Superior temporal gyrus (tissue), 1 donor: Measurements from ENCODE around the gene EEFSEC.

Experiments used
- DNase-seq: peaks from one replicate; pipeline ENCODE4 v3.0.0-alpha.2; 2016; ENCODE audit errors: extremely low spot score

The EEFSEC gene

DNA sequence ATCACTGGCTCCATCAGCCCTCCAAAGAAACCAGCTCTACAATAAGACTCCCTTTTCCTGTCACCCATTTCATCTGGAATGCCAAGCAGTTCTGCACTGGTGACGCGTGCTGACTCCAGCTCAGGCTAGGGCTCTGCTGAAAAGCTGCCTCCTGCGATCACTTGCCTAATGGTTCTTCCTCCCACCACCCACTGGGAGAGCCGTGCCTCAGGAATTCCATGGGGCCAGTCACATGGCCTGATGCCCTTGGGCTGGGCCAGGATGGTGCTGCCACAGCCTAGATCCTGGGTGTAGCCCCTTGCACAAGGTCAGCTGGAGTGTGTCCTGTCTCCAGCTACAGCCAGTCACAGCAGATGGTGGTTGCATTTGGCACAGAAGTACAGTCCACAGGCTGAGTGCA lies 214.5 kb downstream of the EEFSEC start:
- no peak for DNase-seq

DNA sequence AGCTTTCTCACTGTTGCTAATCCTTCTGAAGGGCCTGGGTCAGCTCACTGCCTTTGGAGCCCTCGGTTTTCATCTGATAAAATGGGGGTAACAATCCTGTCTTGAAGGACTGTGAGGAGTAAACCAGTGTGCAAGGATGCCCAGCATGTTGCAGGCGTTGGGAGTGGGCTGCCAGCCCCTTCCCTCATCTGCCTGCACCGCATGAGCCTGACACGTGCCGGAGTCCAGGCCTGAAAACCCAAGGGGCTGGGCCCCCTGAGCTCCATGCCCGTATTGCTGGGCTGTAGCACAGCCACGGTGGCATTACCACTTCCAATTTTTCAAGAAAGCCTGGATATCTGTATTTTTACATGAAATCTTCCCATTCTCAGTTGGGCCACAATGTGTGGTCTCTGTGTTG lies 215.3 kb downstream of the EEFSEC start:
- no peak for DNase-seq

DNA sequence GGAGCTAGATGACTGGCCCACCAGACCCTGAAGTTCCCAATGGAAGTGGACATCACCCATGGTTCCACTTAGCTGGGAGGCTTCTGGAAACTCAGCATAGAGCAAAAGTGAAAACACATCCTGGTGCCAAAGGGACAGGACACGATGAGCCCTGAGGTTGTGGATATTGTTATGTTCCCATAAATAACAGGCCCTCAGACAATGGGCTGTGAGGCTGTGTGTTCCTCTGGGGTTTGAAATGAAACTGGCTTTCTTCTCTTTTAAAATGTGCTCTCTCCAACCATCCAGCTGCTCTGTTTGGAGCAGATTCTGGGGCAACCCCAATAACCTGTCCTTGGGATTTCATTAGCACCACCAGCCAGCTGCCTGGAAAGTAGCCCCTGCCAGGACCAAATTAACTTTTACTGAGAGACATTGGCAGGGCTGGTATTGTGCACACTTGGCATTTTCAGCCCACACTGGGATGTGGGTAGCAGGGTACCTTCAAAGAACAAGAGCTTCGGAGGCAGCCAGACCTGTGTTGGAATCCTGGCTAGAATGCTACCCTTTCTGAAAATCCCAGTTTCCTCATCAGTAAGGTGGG lies 215.9 kb downstream of the EEFSEC start:
- no peak for DNase-seq

DNA sequence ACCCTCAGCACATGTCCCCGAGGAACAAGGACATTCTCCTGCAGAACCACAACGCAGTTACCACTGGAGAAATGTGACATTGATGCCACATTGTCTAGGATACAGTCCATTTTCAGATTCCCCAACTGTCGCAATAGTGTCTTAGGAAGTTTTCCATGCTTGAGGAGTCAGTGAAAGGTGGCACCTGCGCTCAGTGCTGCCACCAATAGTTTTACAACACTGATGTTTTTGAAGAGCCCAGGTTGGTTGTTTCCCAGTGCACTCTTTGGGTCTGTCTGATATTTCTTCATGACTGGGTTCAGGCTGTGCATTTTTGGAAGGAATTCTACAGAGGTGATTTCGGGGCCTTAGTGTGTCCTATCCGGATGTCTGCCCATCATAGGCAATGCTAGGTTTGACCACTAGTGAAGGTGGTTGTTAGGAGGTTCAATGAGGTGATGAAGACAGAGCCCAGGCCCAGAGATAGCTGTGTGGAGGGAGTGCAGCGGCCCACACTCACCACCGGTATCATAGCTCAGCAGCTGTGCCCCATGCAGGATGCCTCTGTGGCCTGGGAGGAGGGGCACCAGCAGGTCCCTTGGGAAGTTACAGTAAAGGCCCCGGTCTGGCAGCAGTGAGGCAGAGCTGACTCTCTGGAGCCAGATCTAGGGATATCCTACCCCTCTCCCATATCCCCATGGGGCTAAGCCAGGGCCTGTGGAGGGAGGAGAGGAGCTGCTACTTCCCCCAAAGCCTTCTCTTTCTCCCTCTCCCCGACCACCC lies 216.8 kb downstream of the EEFSEC start:
- DNase-seq = no peak

DNA sequence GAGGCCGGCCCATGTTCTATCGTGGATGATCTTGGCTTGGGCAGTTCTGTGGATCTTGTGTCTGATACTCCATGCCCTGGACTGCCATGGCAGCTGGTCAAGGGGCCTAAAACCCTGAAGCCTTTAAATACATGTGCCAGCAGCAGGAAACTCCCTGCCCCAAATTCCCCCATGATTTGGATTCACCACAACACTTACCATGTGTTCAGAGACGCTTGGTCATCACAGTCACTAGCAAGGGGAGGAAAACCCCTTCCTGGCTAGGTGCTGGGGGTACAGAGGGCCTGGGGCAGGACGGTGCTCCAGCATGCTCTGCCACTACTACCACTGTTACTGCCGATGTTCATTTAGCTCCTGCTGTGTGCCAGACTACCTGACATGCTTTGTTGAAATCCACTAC lies 219.0 kb downstream of the EEFSEC start:
- no peak for DNase-seq

DNA sequence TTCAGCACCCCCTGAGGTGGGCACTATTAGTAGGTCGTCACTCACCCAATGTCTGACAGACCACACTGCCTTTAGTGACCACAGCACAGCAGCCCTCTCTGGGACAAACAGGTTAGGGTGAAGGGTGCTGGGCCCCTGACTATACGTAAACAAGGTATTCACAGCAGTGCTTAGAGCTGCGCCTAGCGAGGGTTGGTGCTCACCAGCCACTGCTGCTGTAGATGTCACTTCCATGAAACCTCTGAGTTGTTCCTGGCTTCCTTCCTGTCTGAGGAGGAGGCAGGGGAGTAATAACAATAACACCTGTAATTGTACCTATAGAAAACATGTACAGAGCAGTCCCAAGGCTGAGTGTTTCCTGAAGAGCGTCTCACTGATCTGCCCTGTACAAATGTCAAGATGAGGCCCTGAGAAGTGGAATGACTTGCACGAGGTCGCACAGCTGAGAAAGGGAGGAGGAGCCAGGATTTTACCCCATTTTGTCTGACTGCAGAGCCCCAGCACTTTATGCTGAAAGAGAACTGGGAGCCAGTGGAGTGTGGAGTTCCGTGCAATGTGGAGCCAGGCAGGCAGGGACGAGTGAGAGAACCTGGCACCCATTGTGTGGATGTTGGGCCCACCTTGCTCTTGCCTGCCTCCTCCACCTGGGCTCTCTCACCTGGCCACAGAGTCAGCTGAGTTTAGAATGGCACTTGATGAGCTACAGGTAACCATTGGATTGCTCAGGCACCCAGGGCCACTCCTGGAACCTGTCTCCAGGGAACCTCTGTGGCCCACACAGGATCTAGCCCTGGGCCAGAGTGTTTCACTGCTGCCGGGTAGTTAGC lies 219.6 kb downstream of the EEFSEC start:
- DNase-seq = no peak

DNA sequence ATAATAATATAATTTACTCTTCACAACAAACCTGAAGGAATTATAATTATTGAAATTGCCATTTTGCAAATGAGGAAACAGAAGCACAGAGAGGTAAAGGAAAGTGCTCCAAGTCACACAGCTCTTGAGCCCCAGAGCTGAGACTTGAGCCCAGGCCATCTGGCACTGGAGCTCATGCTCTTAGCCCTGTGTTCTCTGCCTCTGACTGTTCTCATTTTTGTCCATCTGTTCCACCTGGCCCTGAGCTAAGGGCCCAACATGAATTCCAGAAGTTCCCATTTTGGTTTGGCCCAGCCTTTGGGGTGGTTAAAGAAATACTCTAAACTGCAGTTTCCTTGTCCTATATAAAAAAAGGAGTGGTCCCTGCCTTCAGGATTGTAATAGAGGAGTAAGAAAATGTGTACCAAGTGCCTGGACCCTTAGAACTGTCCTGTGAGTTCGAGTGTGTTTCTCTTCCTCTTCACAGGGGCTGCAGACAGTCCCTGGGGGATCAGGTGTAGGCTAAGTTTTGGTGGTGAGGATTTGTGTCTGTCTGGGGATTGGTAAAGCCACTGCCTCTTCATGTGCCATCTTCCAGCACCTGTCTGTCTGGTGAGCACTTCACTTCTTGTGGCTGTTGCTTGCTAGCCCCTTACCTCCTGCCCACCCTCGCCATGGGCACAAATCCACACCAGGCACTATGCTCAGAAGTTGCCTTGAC lies 221.6 kb downstream of the EEFSEC start:
- no peak for DNase-seq

DNA sequence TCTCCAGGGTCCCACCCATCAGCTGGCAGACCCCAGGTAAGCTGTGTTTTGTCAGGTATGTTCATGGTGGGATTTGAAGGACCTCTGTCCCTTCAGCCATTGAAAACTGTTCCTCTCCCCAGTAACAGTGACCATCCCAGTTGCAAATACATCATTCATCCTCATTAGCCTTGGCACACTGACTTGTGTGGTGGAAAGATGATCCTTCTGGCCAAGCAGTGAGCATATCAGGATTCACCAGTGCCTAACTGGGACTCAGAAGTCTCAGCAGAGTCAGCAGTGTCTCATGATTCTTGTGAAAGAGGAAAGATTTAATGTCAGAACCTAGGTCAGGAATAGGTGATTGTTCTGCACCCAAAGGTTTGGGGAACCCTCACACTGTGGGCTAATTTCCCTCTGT lies 223.2 kb downstream of the EEFSEC start:
- no peak for DNase-seq

DNA sequence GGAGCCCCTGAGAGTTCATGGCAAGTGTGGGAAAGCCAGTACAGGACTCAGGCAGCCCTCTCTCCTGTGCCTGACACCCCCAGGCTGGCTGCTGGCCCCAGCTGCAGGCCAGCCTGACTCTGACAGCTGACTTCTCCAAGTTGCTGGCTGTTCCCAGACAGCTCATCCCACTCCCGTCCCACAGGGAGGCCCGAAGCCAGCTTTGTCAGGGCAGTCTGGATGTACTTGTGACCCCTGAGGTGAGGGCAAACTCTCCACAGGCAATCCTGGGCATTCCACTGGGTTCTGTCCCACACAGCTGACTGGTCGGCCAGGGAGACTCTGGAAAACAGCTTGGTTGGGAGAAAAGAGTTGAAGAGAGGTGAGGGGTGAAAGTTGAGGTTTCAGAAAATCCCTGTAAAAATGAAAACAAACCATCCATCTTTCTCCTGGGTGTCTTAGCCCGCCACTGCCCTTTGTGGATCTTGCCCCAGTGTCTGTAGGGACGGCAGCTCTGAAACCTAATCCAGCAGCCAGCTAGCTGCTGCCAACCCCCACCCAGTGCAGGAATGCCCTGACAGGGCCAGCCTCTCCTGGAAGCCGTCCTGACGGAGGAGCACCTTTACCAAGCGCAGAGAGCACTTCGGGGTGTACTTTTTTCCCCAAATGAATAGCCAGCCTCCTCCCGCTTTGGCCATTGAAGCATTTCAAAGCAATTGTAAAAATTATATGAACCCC lies 225.5 kb downstream of the EEFSEC start:
- no peak for DNase-seq

DNA sequence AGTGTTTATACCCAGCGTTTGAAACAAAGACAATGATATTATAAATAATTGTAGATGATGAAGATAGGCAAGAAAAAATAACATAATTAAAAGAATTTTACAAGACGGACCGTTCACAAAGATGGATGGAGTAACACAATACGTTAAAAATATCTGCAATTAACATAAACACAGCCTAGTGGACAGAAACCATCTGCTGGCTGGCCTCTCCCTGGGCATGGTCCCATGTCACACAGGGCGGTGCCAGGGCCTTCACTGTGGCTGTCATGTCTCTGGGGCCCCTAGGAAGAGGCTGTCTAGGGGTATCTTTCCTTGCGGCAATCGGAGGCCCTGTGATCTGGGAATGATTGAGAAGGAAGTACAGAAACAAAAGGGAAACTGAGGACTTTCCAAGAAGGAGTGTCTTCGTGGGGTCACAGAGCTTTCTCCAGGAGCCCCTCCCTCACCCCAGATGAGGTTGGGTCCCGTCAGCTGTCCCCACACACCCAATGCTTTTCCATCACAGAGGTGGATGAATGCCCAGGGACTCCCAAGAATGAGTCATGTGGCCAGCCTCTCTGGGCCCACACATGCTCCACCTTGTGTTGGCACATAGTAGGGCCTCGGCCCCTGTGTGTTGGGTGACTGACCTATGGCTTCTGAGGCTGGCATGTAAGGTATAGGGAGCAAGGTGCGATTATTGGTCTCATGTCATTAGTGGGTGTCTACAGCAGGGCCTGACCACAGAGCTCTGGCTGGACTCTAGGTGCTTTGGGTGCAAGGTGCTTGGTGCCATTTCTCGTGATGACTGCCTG lies 226.3 kb downstream of the EEFSEC start:
- DNase-seq = no peak

DNA sequence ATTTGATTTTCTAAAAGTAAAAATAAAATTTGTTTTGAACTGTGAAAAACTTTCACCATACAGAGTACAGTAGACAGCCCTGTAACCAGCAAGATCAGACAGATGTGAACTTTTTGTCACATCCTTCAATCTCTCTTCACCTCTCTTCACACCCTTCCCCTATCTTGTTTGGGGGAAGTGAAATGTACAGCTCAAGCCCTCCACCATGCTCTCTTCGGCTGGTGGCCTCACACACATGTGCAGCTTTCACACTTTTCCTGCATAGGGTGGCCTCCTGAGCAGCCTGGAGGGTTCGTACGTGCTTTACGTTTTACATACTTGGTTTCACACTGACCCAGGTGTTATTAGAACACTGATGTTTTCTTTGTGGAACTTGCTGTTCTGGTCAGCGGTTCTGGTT lies 227.0 kb downstream of the EEFSEC start:
- DNase-seq = no peak

DNA sequence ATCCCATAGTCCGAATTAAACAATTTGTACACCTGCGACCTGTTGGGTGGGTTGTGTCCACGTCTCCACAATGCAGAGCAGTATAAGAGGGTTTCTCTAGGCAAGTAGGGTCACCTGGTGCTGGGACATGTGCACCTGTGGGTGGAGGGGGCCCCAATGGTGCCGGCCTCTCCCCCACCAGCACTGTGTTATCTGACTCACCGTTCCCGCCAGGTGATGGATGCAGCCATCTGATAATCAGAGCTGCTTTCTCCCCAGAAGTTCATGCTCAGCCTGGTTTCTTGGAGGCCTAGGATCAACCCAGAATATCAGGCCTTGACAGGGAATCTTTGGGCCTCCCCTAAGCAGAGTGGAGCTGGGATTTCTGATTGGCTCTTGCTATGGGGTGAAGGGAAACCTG lies 227.4 kb downstream of the EEFSEC start:
- no peak for DNase-seq

DNA sequence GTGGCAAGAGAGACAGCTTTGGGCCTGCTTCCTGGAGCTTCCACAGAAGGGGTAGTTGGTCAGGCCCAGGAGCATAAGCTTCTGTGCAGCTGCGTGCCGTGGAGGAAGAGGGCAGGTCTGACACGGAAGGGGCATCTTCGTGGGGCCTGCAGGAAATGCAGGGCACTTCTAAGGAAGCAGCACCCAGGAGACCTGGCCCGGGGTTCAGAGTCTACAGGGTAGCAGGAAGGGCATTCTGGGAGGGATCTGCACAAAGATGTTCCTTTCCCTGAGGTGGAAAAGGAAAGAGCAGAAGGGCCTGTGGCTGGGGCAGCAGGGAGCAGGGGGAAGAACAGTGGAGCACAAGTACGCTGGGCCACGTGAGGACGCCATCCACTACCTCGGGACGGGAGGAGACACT lies 228.3 kb downstream of the EEFSEC start:
- no peak for DNase-seq

DNA sequence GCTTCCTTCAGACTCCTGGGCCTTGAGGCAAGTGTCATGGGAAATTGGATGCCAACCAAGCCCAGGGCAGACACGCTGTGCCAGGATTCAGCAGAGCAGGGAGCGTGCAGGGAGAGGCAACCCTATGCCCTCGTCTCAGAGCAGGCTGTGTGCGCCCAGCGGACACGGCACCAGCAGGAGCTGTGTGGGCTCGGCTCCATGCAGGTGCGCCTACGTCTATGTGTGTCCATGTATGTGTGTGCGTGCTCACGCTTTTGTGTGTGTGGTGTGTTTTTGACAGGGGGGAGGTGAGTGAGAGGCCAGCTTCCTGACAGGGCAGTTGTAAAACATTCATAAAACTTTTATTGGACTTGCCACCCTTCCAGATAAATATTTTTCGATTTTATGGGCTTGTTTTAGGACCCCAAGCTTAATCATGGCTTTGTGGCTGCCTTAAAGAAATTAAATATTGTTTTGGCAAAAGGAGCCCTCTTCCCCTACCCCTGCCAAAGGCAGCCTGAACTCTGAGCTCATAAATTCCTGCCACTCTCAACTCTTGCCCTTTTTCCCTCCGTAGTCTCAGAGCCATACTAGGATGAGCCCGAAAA lies 229.0 kb downstream of the EEFSEC start:
- DNase-seq = no peak

DNA sequence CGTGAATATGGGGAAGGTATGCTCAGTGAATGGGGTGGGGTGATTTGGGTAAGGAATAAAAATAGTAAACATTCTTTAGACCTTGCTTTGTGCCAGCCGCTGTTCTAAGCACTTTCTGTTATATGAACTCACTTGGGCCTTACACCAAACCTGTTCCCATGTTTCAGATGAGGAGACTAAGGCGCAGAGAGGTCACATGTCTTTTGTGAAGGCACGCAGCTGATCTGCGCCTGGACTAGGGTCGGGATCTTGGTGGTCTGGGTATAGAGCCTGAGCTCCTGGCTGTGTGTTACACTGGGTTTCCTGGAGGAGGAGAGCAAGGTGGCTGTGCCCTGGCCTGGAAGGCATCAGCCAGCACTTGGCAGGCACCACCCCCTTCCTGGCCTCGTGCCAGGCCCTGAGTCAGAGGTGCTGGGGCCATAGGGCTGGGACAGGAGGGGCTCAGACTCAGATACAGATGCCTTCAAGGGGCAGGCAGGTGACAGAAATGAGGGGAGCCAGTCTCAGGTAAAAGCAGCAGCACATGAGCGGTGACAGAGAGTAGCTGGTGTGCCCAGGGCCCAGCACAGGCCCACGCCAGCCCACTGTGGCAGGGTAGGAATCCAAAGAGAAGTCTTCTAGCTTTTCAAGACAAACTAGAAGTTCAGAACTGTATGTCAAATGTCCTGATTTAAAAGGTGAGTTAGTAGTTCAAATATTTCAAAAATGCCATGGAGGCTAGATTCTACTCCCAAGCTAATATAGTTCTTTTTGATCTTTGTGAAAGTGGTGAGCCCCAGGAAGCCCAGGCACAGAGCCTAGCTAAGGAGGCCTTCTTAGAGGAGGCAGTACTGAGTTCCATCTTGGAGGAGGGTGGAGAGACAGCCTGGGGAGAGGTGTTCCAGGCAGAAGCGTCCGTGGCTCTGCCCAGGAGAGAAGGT lies 230.3 kb downstream of the EEFSEC start:
- DNase-seq = no peak

DNA sequence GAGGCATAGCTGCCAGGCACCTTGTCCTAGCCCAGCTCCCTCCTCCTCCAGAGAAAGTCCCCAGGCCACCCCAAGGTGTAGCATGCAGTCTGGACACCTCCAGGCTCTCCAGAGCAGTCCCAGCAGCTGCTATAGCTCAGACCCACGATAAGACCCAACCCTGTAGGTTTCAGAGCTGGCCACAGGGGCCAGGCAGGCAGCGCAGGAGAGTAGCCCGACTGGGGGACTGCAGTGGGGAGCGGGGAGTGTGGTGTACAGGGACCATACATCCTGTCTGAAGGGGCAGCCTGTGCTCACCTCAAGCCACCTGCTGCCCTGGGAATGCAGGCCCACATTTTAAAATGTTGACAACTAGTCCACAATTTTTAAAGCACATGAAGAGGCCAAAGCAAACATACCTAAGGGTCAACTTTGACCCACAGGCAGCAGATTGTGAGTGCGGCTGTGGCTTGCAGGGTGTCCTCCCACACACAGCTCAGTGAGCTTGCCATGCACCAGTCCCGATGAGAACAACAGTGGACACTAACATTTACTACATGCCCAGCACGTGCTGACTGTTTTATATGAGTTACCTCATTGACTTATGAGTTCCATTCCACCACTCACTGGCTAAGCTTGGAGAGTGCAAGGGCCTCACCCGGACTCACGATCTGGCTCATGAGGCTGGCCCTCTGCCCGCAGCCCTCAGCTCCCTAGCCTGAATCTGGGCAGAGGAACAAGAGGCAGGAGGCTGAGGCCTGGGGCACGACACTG lies 232.0 kb downstream of the EEFSEC start:
- DNase-seq = no peak

DNA sequence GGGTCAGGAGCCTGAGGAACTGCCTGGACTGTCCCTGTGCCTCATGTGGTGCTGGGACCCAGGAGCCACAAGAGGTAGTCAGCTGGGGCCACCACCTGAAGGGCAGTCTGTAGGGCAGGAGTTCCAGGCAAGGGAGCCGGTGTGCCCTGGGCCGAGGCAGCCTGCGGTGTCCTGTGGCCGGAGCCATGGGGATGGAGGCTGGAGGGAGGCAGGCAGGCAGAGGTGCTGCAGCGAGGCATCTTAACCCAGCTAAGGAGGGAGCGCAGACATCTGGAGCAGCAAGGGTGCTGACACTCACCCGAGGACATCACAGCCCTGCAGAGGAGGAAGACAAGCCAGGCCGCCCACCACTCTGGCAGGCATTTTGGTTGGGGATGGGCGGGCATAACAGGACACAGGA lies 235.7 kb downstream of the EEFSEC start:
- no peak for DNase-seq

DNA sequence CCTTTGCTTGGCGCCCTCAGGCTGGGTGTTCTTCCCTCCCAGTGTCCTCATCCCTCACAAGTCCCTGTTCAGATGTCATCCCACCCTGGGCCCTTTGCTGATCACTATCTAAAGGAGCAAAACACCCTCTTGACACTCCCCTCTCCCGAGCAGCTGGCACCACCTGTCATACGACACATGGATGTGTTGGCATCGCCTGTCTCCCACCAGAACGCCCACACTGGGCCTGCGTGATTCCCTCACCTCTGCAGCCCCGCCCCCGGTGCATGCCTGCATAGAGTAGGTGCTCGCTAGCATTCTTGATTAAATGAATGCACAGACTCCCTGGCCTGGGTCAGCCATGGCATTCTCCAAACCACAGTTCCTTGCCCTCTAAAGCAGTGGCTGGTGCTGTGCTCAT lies 237.6 kb downstream of the EEFSEC start:
- DNase-seq = no peak

DNA sequence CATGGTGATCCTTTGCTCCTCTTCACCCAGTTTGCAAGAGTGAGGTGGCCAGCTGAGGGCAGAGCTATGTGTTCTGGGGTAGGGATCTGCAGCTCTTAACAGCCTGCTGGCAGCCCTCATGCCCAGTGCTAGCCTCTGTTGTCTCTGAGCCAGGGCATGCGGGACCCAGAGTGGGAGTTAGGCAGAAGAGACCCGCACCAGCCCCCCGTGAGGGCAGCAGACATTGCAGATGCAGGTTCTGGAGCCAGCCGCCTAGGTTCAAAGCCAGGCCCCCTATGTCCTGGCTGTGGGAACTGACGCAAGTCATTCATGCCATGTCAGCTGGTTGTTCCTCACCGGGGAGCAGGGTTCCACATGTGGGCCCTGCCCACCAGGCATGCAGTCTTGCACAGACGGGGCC lies 238.7 kb downstream of the EEFSEC start:
- DNase-seq = no peak
